ENCODE measurements around the gene PXDN.

DNA sequence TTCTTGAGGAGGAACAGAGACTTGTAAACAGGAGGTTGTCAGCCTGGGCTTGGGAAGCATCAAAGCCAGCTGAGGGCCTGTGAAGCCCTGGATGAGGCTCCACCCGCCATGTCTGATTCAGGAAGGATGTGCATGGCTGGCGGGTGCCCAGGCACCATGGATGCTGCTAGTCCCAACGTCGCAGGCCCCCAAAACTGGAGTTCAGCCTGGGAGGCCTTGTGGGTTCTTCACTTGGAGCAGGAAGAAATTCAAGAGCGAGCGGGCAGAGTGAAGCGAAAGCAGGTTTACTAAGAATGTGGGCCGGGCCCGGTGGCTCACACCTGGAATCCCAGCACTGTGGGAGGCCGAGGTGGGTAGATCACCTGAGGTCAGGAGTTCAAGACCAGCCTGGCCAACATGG lies 12.1 kb upstream of the PXDN start:
- TF ChIP-seq, protein P1, sequence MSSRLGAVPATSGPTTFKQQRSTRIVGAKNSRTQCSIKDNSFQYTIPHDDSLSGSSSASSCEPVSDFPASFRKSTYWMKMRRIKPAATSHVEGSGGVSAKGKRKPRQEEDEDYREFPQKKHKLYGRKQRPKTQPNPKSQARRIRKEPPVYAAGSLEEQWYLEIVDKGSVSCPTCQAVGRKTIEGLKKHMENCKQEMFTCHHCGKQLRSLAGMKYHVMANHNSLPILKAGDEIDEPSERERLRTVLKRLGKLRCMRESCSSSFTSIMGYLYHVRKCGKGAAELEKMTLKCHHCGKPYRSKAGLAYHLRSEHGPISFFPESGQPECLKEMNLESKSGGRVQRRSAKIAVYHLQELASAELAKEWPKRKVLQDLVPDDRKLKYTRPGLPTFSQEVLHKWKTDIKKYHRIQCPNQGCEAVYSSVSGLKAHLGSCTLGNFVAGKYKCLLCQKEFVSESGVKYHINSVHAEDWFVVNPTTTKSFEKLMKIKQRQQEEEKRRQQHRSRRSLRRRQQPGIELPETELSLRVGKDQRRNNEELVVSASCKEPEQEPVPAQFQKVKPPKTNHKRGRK (CRISPR knock-in tag; IDR thresholded peaks at IDR 0.05; ENCODE audit: borderline replicate concordance), result no peak
- TF ChIP-seq, protein P2, sequence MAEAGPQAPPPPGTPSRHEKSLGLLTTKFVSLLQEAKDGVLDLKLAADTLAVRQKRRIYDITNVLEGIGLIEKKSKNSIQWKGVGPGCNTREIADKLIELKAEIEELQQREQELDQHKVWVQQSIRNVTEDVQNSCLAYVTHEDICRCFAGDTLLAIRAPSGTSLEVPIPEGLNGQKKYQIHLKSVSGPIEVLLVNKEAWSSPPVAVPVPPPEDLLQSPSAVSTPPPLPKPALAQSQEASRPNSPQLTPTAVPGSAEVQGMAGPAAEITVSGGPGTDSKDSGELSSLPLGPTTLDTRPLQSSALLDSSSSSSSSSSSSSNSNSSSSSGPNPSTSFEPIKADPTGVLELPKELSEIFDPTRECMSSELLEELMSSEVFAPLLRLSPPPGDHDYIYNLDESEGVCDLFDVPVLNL (CRISPR knock-in tag; IDR thresholded peaks at IDR 0.05; ENCODE audit: borderline replicate concordance, low read depth), result no peak
- TF ChIP-seq, protein P3, sequence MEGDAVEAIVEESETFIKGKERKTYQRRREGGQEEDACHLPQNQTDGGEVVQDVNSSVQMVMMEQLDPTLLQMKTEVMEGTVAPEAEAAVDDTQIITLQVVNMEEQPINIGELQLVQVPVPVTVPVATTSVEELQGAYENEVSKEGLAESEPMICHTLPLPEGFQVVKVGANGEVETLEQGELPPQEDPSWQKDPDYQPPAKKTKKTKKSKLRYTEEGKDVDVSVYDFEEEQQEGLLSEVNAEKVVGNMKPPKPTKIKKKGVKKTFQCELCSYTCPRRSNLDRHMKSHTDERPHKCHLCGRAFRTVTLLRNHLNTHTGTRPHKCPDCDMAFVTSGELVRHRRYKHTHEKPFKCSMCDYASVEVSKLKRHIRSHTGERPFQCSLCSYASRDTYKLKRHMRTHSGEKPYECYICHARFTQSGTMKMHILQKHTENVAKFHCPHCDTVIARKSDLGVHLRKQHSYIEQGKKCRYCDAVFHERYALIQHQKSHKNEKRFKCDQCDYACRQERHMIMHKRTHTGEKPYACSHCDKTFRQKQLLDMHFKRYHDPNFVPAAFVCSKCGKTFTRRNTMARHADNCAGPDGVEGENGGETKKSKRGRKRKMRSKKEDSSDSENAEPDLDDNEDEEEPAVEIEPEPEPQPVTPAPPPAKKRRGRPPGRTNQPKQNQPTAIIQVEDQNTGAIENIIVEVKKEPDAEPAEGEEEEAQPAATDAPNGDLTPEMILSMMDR (IDR thresholded peaks at IDR 0.05), result no peak
- TF ChIP-seq FOXJ3 (CRISPR knock-in tag; IDR thresholded peaks at IDR 0.05; ENCODE audit: borderline replicate concordance) (no peak), CREB1 (CRISPR knock-in tag; IDR thresholded peaks at IDR 0.05) (no peak), ATF1 (CRISPR knock-in tag; IDR thresholded peaks at IDR 0.05) (no peak), NFYB (CRISPR knock-in tag; conservative IDR thresholded peaks at IDR 0.05; ENCODE audit: low read depth) (no peak), TCF7 (CRISPR knock-in tag; IDR thresholded peaks at IDR 0.05; ENCODE audit: low read depth) (no peak), ZNF138 (CRISPR knock-in tag; conservative IDR thresholded peaks at IDR 0.05) (no peak), ZNF317 (CRISPR knock-in tag; IDR thresholded peaks at IDR 0.05; ENCODE audit: borderline replicate concordance, low read depth) (no peak)
- TF ChIP-seq, protein P4, sequence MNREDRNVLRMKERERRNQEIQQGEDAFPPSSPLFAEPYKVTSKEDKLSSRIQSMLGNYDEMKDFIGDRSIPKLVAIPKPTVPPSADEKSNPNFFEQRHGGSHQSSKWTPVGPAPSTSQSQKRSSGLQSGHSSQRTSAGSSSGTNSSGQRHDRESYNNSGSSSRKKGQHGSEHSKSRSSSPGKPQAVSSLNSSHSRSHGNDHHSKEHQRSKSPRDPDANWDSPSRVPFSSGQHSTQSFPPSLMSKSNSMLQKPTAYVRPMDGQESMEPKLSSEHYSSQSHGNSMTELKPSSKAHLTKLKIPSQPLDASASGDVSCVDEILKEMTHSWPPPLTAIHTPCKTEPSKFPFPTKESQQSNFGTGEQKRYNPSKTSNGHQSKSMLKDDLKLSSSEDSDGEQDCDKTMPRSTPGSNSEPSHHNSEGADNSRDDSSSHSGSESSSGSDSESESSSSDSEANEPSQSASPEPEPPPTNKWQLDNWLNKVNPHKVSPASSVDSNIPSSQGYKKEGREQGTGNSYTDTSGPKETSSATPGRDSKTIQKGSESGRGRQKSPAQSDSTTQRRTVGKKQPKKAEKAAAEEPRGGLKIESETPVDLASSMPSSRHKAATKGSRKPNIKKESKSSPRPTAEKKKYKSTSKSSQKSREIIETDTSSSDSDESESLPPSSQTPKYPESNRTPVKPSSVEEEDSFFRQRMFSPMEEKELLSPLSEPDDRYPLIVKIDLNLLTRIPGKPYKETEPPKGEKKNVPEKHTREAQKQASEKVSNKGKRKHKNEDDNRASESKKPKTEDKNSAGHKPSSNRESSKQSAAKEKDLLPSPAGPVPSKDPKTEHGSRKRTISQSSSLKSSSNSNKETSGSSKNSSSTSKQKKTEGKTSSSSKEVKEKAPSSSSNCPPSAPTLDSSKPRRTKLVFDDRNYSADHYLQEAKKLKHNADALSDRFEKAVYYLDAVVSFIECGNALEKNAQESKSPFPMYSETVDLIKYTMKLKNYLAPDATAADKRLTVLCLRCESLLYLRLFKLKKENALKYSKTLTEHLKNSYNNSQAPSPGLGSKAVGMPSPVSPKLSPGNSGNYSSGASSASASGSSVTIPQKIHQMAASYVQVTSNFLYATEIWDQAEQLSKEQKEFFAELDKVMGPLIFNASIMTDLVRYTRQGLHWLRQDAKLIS (CRISPR knock-in tag; IDR thresholded peaks at IDR 0.05; ENCODE audit: borderline replicate concordance), result no peak
- TF ChIP-seq, protein P5, sequence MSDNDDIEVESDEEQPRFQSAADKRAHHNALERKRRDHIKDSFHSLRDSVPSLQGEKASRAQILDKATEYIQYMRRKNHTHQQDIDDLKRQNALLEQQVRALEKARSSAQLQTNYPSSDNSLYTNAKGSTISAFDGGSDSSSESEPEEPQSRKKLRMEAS (CRISPR knock-in tag; IDR thresholded peaks at IDR 0.05), result no peak
- TF ChIP-seq, protein P6, sequence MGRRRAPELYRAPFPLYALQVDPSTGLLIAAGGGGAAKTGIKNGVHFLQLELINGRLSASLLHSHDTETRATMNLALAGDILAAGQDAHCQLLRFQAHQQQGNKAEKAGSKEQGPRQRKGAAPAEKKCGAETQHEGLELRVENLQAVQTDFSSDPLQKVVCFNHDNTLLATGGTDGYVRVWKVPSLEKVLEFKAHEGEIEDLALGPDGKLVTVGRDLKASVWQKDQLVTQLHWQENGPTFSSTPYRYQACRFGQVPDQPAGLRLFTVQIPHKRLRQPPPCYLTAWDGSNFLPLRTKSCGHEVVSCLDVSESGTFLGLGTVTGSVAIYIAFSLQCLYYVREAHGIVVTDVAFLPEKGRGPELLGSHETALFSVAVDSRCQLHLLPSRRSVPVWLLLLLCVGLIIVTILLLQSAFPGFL (CRISPR knock-in tag; IDR thresholded peaks at IDR 0.05; ENCODE audit: borderline replicate concordance), result no peak
- TF ChIP-seq, protein P7, sequence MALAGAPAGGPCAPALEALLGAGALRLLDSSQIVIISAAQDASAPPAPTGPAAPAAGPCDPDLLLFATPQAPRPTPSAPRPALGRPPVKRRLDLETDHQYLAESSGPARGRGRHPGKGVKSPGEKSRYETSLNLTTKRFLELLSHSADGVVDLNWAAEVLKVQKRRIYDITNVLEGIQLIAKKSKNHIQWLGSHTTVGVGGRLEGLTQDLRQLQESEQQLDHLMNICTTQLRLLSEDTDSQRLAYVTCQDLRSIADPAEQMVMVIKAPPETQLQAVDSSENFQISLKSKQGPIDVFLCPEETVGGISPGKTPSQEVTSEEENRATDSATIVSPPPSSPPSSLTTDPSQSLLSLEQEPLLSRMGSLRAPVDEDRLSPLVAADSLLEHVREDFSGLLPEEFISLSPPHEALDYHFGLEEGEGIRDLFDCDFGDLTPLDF (CRISPR knock-in tag; IDR thresholded peaks at IDR 0.05), result no peak
